ENCODE results near the gene FAM118A.

GRCh38 chr22:45376009-45376408, 66.3 kb downstream of the FAM118A start:
- TF ChIP-seq POLR2A (IDR thresholded peaks at IDR 0.05) (no peak), CTCF (IDR thresholded peaks at IDR 0.05) (no peak), POLR2AphosphoS5 (IDR thresholded peaks at IDR 0.05; ENCODE audit: insufficient read depth in 1 of 2, low read depth in 1 of 2) (no peak)
